H1 (cell line): Measurements from ENCODE around the gene FAM221B. TPM values are rescaled to one million over a fixed set of nuclear protein-coding genes. Genes with fewer than 3 reads are reported as not detected.

Source experiments
- CBX5 ChIP-seq: fragments of 300-800, 300-1000 bp; sonication (generic); IDR thresholded peaks from 2 replicates; pipeline ENCODE4 v1.7.1; 2016; ENCODE audit warnings: antibody characterized with exemption, low read length, low read depth
- polyA plus RNA-seq, 7 experiments: library from polyadenylated mRNA; depleted of rRNA in 3 of 7; stranded (reverse) in 5 of 7; unstranded in 2 of 7; fragments of >200 nt in 5 of 7; fragments of 200-250 nt in 2 of 7; gene quantifications; 1 replicate in 5 of 7; 2 replicates in 1 of 7; 4 replicates in 1 of 7; pipeline versions ENCODE4 v1.2.1 to v1.2.3, GENCODE V29; 2011 to 2013; ENCODE audit warnings: missing spikeins in 2 of 7, mixed read lengths in 2 of 7
- total RNA-seq: library from RNA; stranded (reverse); fragmentation: NEBNext Ultra II Directional; extraction: Animal tissue kit (Norgen Biotek cat#: 25700); gene quantifications from 2 replicates; pipeline ENCODE4 v1.2.1, GENCODE V29; 2021

Gene FAM221B
- total and polyA plus RNA-seq, 2 of the 8 experiments (the other 6 are each of a cell fraction or from before 2014, with no cell fraction given), result not detected

DNA sequence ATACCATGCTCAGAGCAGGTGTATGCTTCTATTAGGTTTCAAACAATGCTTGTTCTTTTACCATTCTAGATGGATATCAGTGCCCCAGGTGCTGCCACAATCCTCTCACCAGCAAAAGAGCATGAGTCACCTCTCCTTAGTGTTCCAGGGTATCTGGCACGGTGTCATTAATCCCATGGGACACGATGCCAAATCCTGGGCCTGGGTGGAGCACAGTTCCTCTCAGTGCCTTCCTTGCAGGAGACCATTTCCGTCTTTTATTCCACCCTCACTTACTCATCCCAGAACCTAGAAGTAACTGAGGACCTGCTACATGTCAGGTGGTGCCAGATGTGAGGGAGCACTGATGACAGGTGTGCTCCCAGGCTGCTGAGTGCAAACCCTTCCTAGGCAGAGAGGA, 43.0 kb upstream of the FAM221B start (continued):
- TF ChIP-seq CBX5, result no peak
- TF ChIP-seq, all 59 proteins: peak for 0
